SH-SY5Y (cell line): ENCODE measurements around the gene STXBP6.

Experiments used
- GATA2 ChIP-seq: IDR thresholded peaks from 2 replicates; pipeline ENCODE4 v1.6.1; 2011; ENCODE audit warnings: mild to moderate bottlenecking, low read depth, low read length
- GATA3 ChIP-seq: IDR thresholded peaks from 2 replicates; pipeline ENCODE4 v1.6.1; 2011; ENCODE audit warnings: low read depth, mild to moderate bottlenecking, low read length, moderate library complexity

GRCh38 chr14:25037032-25037431, 12.9 kb downstream of the STXBP6 start:
- TF ChIP-seq GATA3 (no peak), GATA2 (no peak)
